ENCODE results near the gene PASK.

The PASK gene

DNA sequence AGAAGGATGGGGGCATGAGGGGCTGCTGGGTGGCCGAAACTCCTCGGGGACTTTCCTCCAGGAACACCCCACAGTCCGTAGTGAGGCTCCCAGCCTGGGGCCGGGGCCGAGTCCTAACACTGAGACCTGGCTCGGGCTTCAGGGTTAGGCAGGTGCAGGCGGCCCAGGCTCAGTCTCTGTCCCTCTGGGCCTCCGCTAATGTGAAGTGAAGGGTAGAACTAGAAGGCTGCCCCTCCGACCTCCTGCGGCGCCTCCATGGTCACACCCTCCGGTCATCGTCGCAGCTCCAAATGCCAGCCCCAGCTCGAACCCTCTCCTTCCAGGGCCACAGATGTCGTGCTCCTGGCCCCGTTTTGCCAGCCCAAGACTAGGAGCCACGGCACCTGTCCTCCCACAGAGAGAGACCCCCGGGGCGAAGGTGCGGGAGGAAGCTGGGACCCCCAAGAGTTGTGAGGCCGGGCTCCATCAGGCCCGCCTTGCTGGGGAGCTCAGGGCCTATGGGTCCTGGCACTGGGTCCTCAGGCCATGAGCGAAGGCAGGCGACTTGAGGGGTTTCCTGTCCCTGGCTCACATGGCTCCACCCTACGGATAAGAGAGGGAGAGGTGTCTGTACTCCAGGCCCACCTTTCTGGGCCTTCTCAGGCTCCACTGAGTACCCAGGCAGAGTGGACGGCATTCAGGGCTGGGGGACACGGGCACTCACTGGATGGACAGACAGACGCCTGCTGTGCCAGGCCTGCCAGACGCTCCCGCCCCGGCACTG, 40.0 kb upstream of the PASK start:
- no peaks in the 10 kb centered on the region; the same call in 1 of the 2 replicates for H3K4me1 ChIP-seq (ENCODE audit: control insufficient read depth, insufficient read depth, low read length)
- no peak overlapping the region for H3K27ac ChIP-seq (ENCODE audit: low read depth, low read length)

DNA sequence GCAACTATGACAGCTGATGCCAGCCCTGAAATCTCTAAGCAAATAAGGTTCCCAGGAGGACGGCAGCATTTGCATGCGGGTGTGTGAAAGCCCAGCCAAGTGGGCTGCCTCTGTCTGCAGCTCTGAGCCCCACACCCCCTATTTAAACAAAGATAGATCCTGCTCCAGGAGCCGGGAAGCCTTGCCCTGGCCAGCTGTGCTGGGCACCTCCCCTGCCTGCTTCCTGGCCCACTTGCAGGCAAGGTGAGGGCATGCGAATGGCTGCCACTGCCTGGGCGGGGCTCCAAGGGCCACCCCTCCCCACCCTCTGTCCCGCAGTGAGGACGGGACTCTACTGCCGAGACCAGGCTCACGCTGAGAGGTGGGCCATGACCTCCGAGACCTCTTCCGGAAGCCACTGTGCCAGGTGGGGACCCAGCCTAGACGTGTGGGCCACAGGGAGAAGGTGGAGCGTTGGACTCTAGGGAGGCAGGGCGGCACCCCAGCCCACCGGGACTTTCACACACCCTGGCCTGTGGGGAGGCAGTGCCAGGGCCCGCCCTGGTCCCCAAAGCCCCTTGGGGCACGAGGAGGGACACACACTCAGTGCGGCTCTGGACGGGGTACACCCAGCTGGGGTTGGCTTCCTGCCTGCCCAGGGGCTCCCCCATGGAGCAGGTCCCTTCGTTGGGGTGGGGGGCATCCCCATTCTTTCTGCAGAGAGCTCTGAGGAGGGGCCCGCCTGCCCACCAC, 39.3 kb upstream of the PASK start, which contains the start of gene ANO7:
Gene ANO7 (plus strand): TSS at position 317 of the 732 bp plus-strand sequence. CDS start 1,387 bp downstream, outside the sequence.
- Histone ChIP-seq H3K27ac (ENCODE audit: low read depth, low read length) (no peak within 1 kb of the TSS), H3K36me3 (ENCODE audit: control insufficient read depth, insufficient read depth, low read length) (no peaks in the 10 kb centered on the region)

More for the DNA sequence above, 40.0 kb upstream of the PASK start:
- Histone ChIP-seq H3K9me3 (ENCODE audit: control insufficient read depth, insufficient read depth, low read length) (no peaks in the 10 kb centered on the region), H3K9ac (ENCODE audit: low read depth, low read length) (no peak overlapping the region), H3K27me3 (ENCODE audit: control insufficient read depth, insufficient read depth, low read length) (no peaks in the 10 kb centered on the region), H3K36me3 (ENCODE audit: control insufficient read depth, insufficient read depth, low read length) (no peaks in the 10 kb centered on the region), H3K4me3 (ENCODE audit: low read depth, low read length) (no peak overlapping the region)

DNA sequence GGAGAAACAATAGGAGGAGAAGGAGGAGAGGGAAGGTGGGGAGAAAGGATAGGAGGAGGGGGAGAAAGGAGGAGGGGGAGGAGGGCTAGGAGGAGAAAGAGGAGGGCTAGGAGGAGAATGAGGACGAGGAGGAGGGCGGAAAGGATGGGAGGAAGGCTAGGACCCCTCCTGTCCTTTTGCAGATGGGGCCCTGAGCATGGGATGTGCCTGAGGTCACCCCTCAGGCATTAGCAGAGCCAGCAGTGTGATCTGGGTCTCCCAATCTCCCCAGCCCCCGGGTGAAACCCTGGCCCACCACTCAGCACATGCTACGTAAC, 38.6 kb upstream of the PASK start:
- Histone ChIP-seq H3K4me3 (ENCODE audit: low read depth, low read length) (no peak overlapping the region), H3K27ac (ENCODE audit: low read depth, low read length) (no peak overlapping the region), H3K9ac (ENCODE audit: low read depth, low read length) (no peak overlapping the region), H3K36me3 (ENCODE audit: control insufficient read depth, insufficient read depth, low read length) (no peaks in the 10 kb centered on the region), H3K27me3 (ENCODE audit: control insufficient read depth, insufficient read depth, low read length) (no peaks in the 10 kb centered on the region), H3K9me3 (ENCODE audit: control insufficient read depth, insufficient read depth, low read length) (no peaks in the 10 kb centered on the region), H3K4me1 (ENCODE audit: control insufficient read depth, insufficient read depth, low read length) (no peaks in the 10 kb centered on the region; the same call in 1 of the 2 replicates)

More for the DNA sequence above, 39.3 kb upstream of the PASK start, which contains the start of gene ANO7:
- H3K4me3 ChIP-seq (ENCODE audit: low read depth, low read length): no peak within 1 kb of the TSS
- no peaks in the 10 kb centered on the region for H3K9me3 ChIP-seq (ENCODE audit: control insufficient read depth, insufficient read depth, low read length)
- no peak within 1 kb of the TSS for H3K9ac ChIP-seq (ENCODE audit: low read depth, low read length)
- no peaks in the 10 kb centered on the region; the same call in 1 of the 2 replicates for H3K4me1 ChIP-seq (ENCODE audit: control insufficient read depth, insufficient read depth, low read length)
- H3K27me3 ChIP-seq (ENCODE audit: control insufficient read depth, insufficient read depth, low read length): no peaks in the 10 kb centered on the region

DNA sequence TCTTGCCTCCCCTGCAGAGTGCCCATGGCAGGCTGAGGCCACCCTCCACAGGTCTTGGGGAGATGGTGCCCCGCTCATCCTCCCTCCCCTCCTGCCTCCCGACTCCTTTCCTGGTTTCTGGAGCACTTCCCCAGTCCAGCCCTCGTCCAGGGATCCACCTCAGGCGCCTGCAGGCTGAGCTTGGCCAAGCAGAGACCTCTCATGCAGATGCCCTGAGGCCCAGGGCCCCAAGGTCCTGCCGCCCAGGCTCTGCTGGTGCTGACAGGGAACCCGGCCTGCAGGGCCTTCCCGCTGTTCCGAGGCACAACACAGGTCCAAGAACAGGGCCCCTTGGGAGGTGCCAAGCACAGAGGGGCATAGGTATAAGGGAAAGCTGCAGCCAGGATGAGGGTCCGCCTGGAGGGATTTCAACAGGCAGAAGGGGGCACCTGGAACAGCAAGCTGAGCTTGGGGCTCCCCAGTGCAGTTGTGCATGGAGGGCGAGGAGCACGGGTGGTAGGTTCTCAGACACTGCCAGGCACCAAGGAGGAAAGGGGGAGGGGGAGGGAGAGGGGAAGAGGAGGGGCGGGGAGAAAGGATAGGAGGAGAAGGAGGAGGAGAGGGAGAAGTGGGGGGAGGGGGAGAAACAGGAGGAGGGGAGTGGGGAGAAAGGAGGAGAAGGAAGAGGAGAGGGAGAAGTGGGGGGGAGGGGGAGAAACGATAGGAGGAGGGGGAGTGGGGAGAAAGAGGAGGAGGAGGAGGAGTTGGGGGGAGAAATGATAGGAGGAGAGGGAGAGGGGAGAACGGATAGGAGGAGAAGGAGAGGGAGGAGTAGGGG, 38.0 kb upstream of the PASK start:
- no peaks in the 10 kb centered on the region; the same call in 1 of the 2 replicates for H3K4me1 ChIP-seq (ENCODE audit: control insufficient read depth, insufficient read depth, low read length)
- no peak overlapping the region for H3K27ac ChIP-seq (ENCODE audit: low read depth, low read length)
- no peak overlapping the region for H3K9ac ChIP-seq (ENCODE audit: low read depth, low read length)
- no peaks in the 10 kb centered on the region for H3K9me3 ChIP-seq (ENCODE audit: control insufficient read depth, insufficient read depth, low read length)
- no peaks in the 10 kb centered on the region for H3K27me3 ChIP-seq (ENCODE audit: control insufficient read depth, insufficient read depth, low read length)
- no peaks in the 10 kb centered on the region for H3K36me3 ChIP-seq (ENCODE audit: control insufficient read depth, insufficient read depth, low read length)
- H3K4me3 ChIP-seq (ENCODE audit: low read depth, low read length): no peak overlapping the region

DNA sequence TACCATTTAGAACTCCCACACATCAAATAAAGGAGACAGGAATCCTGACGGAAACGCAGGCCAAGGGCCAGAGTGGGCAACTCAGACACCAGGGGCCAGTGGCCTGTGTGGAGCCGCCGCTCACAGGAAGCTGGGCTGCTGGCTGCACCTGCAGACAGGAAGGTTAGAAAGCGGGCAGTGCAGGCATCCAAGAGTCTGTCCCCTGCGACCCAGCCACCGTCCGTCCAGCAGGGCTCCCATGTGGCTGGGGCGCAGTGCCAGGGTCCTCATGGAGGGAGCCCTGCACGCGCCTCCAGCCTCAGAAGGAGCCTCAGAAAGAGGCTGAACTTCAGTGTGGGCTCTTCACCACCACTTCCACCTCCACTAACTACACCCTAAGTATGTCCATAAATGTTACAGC, 36.7 kb upstream of the PASK start:
- Histone ChIP-seq H3K9me3 (ENCODE audit: control insufficient read depth, insufficient read depth, low read length) (no peaks in the 10 kb centered on the region), H3K4me1 (ENCODE audit: control insufficient read depth, insufficient read depth, low read length) (no peaks in the 10 kb centered on the region; the same call in 1 of the 2 replicates), H3K4me3 (ENCODE audit: low read depth, low read length) (no peak overlapping the region), H3K27me3 (ENCODE audit: control insufficient read depth, insufficient read depth, low read length) (no peaks in the 10 kb centered on the region), H3K27ac (ENCODE audit: low read depth, low read length) (no peak overlapping the region), H3K9ac (ENCODE audit: low read depth, low read length) (no peak overlapping the region), H3K36me3 (ENCODE audit: control insufficient read depth, insufficient read depth, low read length) (no peaks in the 10 kb centered on the region)

DNA sequence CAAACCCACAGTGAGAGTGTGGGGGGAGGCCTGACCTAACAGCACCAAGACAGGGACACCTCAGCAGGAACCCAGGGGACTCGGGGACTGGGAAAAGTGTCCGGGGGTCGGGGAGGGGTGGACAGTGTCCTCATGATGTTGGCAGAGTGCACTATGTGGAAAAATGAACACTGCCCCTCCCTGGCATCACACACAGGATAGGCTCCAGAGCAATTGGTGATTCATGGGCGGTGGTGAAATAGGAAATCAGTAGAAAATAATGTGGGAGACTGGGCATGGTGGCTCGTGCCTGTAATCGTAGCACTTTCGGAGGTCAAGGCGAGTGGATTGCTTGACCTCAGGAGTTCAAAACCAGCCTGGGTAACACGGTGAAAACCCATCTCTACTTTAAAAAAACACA, 35.6 kb upstream of the PASK start:
- H3K9me3 ChIP-seq (ENCODE audit: control insufficient read depth, insufficient read depth, low read length): no peaks in the 10 kb centered on the region
- no peak overlapping the region for H3K4me3 ChIP-seq (ENCODE audit: low read depth, low read length)
- H3K4me1 ChIP-seq (ENCODE audit: control insufficient read depth, insufficient read depth, low read length): no peaks in the 10 kb centered on the region; the same call in 1 of the 2 replicates
- H3K36me3 ChIP-seq (ENCODE audit: control insufficient read depth, insufficient read depth, low read length): no peaks in the 10 kb centered on the region
- H3K9ac ChIP-seq (ENCODE audit: low read depth, low read length): no peak overlapping the region
- no peak overlapping the region for H3K27ac ChIP-seq (ENCODE audit: low read depth, low read length)
- no peaks in the 10 kb centered on the region for H3K27me3 ChIP-seq (ENCODE audit: control insufficient read depth, insufficient read depth, low read length)

DNA sequence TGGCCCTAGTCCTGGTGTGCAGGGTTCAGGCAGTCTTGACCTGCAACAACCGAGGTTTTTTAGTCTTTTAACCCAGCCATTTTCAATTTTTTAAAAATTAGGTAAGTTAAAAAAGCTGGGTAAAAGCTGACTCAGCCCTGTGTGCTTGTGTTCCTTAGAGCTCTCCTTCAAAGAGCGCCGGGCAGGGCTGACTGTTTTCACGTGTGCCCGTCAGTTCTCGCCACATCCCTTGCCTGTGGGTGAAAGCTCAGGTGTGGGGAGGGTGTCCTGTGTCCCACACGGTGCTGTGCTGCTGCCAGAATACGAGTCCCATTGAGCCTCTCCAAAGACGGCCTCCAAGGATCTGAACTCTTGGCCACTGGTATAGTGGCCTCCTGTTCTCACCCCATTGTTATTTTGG, 33.9 kb upstream of the PASK start:
- Histone ChIP-seq H3K4me3 (ENCODE audit: low read depth, low read length) (no peak overlapping the region), H3K9me3 (ENCODE audit: control insufficient read depth, insufficient read depth, low read length) (no peaks in the 10 kb centered on the region), H3K4me1 (ENCODE audit: control insufficient read depth, insufficient read depth, low read length) (peaks cover 3% of the 10 kb centered on the region), H3K9ac (ENCODE audit: low read depth, low read length) (no peak overlapping the region), H3K27ac (ENCODE audit: low read depth, low read length) (no peak overlapping the region), H3K27me3 (ENCODE audit: control insufficient read depth, insufficient read depth, low read length) (no peaks in the 10 kb centered on the region), H3K36me3 (ENCODE audit: control insufficient read depth, insufficient read depth, low read length) (no peaks in the 10 kb centered on the region)

DNA sequence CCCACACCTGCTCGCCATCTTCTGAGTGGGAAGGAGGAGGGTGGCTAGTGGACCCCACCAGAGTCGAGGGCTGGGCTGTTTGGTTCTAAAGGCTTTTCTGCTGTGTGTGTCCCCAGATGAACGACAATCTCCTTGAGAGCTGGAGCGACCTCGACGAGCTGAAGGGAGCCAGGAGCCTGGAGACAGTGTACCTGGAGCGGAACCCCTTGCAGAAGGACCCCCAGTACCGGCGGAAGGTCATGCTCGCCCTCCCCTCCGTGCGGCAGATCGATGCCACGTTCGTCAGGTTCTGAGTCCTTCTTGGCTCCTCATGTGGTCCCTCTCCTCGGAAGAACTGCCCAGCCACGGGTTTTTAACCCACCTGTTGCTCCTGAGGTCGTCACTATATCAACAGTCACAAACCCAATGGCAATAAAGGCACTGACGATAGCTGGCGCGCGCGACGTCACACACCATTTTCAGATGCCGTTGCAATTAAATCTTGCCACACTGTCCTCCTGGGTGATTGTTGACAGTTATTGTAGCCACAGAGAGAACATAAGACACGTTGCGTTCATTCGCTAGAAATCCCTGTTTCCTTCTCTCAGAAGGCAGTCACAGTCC, 33.4 kb upstream of the PASK start:
- Histone ChIP-seq H3K9ac (ENCODE audit: low read depth, low read length) (no peak overlapping the region), H3K27me3 (ENCODE audit: control insufficient read depth, insufficient read depth, low read length) (no peaks in the 10 kb centered on the region), H3K36me3 (ENCODE audit: control insufficient read depth, insufficient read depth, low read length) (no peaks in the 10 kb centered on the region), H3K4me1 (ENCODE audit: control insufficient read depth, insufficient read depth, low read length) (peaks cover 3% of the 10 kb centered on the region; the same call in 1 of the 2 replicates), H3K4me3 (ENCODE audit: low read depth, low read length) (no peak overlapping the region), H3K9me3 (ENCODE audit: control insufficient read depth, insufficient read depth, low read length) (no peaks in the 10 kb centered on the region), H3K27ac (ENCODE audit: low read depth, low read length) (no peak overlapping the region)

DNA sequence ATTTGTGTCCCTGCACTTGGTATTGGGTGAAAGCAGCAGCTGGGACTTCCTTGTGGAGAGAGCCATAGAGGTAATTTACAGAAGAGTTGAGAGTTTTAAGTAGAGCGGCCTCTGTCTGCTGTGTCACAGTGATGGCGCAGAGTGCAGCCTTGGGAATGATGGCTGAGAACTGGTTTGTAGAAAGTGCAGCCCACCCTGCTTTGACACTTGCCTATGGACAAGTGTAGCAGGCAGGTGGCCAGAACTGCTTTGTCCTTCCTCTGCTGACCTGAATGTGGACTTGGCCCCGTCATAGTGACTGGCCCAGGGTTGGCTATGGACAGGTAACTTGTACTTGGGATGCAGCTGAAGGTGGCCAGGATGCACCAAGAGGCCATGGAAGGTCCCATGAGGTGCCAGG, 32.9 kb upstream of the PASK start:
- Histone ChIP-seq H3K9me3 (ENCODE audit: control insufficient read depth, insufficient read depth, low read length) (no peaks in the 10 kb centered on the region), H3K4me1 (ENCODE audit: control insufficient read depth, insufficient read depth, low read length) (peaks cover 3% of the 10 kb centered on the region; the same call in 1 of the 2 replicates), H3K36me3 (ENCODE audit: control insufficient read depth, insufficient read depth, low read length) (no peaks in the 10 kb centered on the region), H3K27ac (ENCODE audit: low read depth, low read length) (no peak overlapping the region), H3K9ac (ENCODE audit: low read depth, low read length) (no peak overlapping the region), H3K27me3 (ENCODE audit: control insufficient read depth, insufficient read depth, low read length) (no peaks in the 10 kb centered on the region), H3K4me3 (ENCODE audit: low read depth, low read length) (no peak overlapping the region)

DNA sequence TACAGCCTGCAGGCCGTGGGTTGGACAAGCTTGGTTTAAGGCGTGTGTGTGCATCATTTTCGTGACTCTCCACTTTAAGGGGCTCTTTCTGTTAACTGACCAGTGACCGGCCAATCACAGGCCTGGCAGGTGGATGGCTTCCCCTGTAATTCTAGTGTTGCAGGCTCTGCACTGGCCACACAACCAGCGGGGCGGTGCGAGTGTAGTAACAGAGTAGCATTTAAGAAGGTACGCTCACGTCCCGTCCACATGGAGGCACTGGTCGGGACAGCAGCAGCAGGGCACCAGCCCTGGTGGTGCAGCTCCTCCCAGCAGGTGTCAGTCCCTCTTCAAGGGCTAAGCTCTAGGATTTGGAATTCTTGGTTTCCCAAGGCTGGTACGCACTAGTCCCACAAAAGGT, 31.2 kb upstream of the PASK start:
- no peak overlapping the region for H3K9ac ChIP-seq (ENCODE audit: low read depth, low read length)
- H3K27ac ChIP-seq (ENCODE audit: low read depth, low read length): no peak overlapping the region
- H3K27me3 ChIP-seq (ENCODE audit: control insufficient read depth, insufficient read depth, low read length): no peaks in the 10 kb centered on the region
- peaks cover 3% of the 10 kb centered on the region; the same call in 1 of the 2 replicates for H3K4me1 ChIP-seq (ENCODE audit: control insufficient read depth, insufficient read depth, low read length)
- H3K4me3 ChIP-seq (ENCODE audit: low read depth, low read length): no peak overlapping the region
- no peaks in the 10 kb centered on the region for H3K36me3 ChIP-seq (ENCODE audit: control insufficient read depth, insufficient read depth, low read length)
- H3K9me3 ChIP-seq (ENCODE audit: control insufficient read depth, insufficient read depth, low read length): no peaks in the 10 kb centered on the region

Measured in HUES48 (cell line).